Vagina (tissue), 2 donors: ENCODE data around the gene UBN1. TPM values are rescaled to one million over a fixed set of nuclear protein-coding genes. Genes with fewer than 3 reads are reported as not detected.

Source experiments
- DNase-seq, 2 donors: peaks; one replicate each; pipeline ENCODE4 v3.0.0-alpha.2; 2017; ENCODE audit errors: extremely low spot score in 2 of 2
- H3K27ac ChIP-seq: fragments of 200-600 bp; sonication (generic); one replicate; pipeline ENCODE4 v1.5.1; 2019
- H3K27me3 ChIP-seq: fragments of 200-600 bp; sonication (generic); one replicate; pipeline ENCODE4 v1.5.1; 2019
- H3K36me3 ChIP-seq, 2 donors: fragments of 200-600 bp; sonication (generic); one replicate each; pipeline ENCODE4 v1.5.1; 2017 to 2019
- H3K4me1 ChIP-seq: fragments of 200-600 bp; sonication (generic); one replicate; pipeline ENCODE4 v1.5.1; 2019
- H3K4me3 ChIP-seq, 2 donors: fragments of 200-600 bp; sonication (generic); 1 replicate in 1 of 2; 2 replicates in 1 of 2; pipeline ENCODE4 v1.5.1; 2016 to 2019
- H3K9me3 ChIP-seq: fragments of 200-600 bp; sonication (generic); one replicate; pipeline ENCODE4 v1.5.1; 2019
- CTCF ChIP-seq, 3 experiments: fragments of 450-650 bp in 2 of 3; fragments of 200-600 bp in 1 of 3; sonication (generic) in 1 of 3; IDR thresholded peaks; one replicate each; pipeline ENCODE4 v1.5.1; 2017 to 2019; ENCODE audit warnings: antibody characterized with exemption in 3 of 3, mild to moderate bottlenecking in 2 of 3, moderate library complexity in 2 of 3
- POLR2A ChIP-seq, 2 donors: fragments of 450-650 bp; IDR thresholded peaks; one replicate each; pipeline ENCODE4 v1.6.1; 2017; ENCODE audit warnings: antibody characterized with exemption in 2 of 2, mild to moderate bottlenecking in 2 of 2, moderate library complexity in 2 of 2
- POLR2AphosphoS5 ChIP-seq, 2 donors: sonication (generic); formaldehyde crosslinking; IDR thresholded peaks; one replicate each; pipeline ENCODE4 v1.9.0; 2017; ENCODE audit warnings: antibody characterized with exemption in 2 of 2, mild to moderate bottlenecking in 2 of 2, low read depth in 1 of 2; ENCODE audit not compliant: insufficient read depth in 1 of 2
- intact Hi-C: fragments of 100-400 bp; cut with DNase I; formaldehyde crosslinking; loops from one replicate; pipeline ENCODE4 v1.15.1; 2023
- total RNA-seq: library from RNA; depleted of rRNA; stranded (reverse); fragments of >200 nt; gene quantifications from one replicate; pipeline ENCODE4 v1.2.3, GENCODE V29; 2016

Gene UBN1
- total RNA-seq, 1 donor from 2014 or later = 17.2 TPM

GRCh38 chr16:4924593-4925292 lies 77.5 kb downstream of the UBN1 start:
- peak overlapping the region; percentile 45 for H3K27ac ChIP-seq
- H3K4me1 ChIP-seq = peaks cover 50% of the 10 kb centered on the region
- no peaks in the 10 kb centered on the region for H3K27me3 ChIP-seq
- intact Hi-C loops = no loop called here
- H3K4me3 ChIP-seq = no peak overlapping the region
- H3K9me3 ChIP-seq = no peaks in the 10 kb centered on the region
- DNase-seq = no peak
- peaks cover 0 to 11% of the 10 kb centered on the region in 2 donors for H3K36me3 ChIP-seq
- TF ChIP-seq POLR2AphosphoS5 (IDR thresholded peaks at IDR 0.05; ENCODE audit: insufficient read depth in 1 of 2, low read depth in 1 of 2) = no peak
- TF ChIP-seq POLR2A (IDR thresholded peaks at IDR 0.05) = no peak
- no peak for TF ChIP-seq CTCF (IDR thresholded peaks at IDR 0.05)

GRCh38 chr16:4925293-4925607 lies 78.0 kb downstream of the UBN1 start:
- Histone ChIP-seq H3K27ac (peak overlapping the region; percentile 45), H3K36me3 (peaks cover 0 to 14% of the 10 kb centered on the region in 2 donors), H3K9me3 (no peaks in the 10 kb centered on the region), H3K4me1 (peaks cover 55% of the 10 kb centered on the region), H3K27me3 (no peaks in the 10 kb centered on the region), H3K4me3 (no peak overlapping the region)
- TF ChIP-seq POLR2A (IDR thresholded peaks at IDR 0.05) = no peak
- no peak for TF ChIP-seq POLR2AphosphoS5 (IDR thresholded peaks at IDR 0.05; ENCODE audit: insufficient read depth in 1 of 2, low read depth in 1 of 2)
- no peak for TF ChIP-seq CTCF (IDR thresholded peaks at IDR 0.05)
- intact Hi-C loops = no loop called here
- DNase-seq = no peak

GRCh38 chr16:4925791-4926190 lies 78.5 kb downstream of the UBN1 start:
- no peak for TF ChIP-seq POLR2A (IDR thresholded peaks at IDR 0.05)
- TF ChIP-seq CTCF (IDR thresholded peaks at IDR 0.05) = no peak
- peak in 1 of 2 donors; percentile 71 for TF ChIP-seq POLR2AphosphoS5 (IDR thresholded peaks at IDR 0.05; ENCODE audit: insufficient read depth in 1 of 2, low read depth in 1 of 2)
- Histone ChIP-seq H3K36me3 (peaks cover 0 to 16% of the 10 kb centered on the region in 2 donors), H3K27me3 (no peaks in the 10 kb centered on the region), H3K9me3 (no peaks in the 10 kb centered on the region), H3K4me1 (peaks cover 60% of the 10 kb centered on the region), H3K27ac (peak overlapping the region; percentile 45), H3K4me3 (no peak overlapping the region)
- intact Hi-C loops = no loop called here
- no peak for DNase-seq

- no peak for TF ChIP-seq POLR2A (IDR thresholded peaks at IDR 0.05)
- Histone ChIP-seq H3K4me3 (no peak overlapping the region), H3K4me1 (peaks cover 65% of the 10 kb centered on the region), H3K36me3 (peaks cover 0 to 16% of the 10 kb centered on the region in 2 donors), H3K9me3 (no peaks in the 10 kb centered on the region), H3K27ac (no peak overlapping the region), H3K27me3 (no peaks in the 10 kb centered on the region)
- intact Hi-C loops = no loop called here
- DNase-seq = no peak
Observed at GRCh38 chr16:4926928-4927327, 79.6 kb downstream of the UBN1 start.

- Histone ChIP-seq H3K27me3 (no peaks in the 10 kb centered on the region), H3K27ac (no peak overlapping the region), H3K9me3 (no peaks in the 10 kb centered on the region), H3K4me1 (peaks cover 66% of the 10 kb centered on the region), H3K4me3 (no peak overlapping the region), H3K36me3 (peaks cover 0 to 16% of the 10 kb centered on the region in 2 donors)
- DNase-seq = no peak
- intact Hi-C loops = no loop called here
- TF ChIP-seq CTCF (IDR thresholded peaks at IDR 0.05) (no peak), POLR2AphosphoS5 (IDR thresholded peaks at IDR 0.05; ENCODE audit: insufficient read depth in 1 of 2, low read depth in 1 of 2) (no peak), POLR2A (IDR thresholded peaks at IDR 0.05) (no peak)
Observed at GRCh38 chr16:4927661-4928060, 80.4 kb downstream of the UBN1 start.
